Astrocyte (in vitro differentiated cells and primary cell): ENCODE measurements around the gene HOXA6. TPM values are rescaled to one million over a fixed set of nuclear protein-coding genes. Genes with fewer than 3 reads are reported as not detected.

Experiments used
- DNase-seq: peaks from one replicate; pipeline ENCODE4 v3.0.0-alpha.2; 2010; ENCODE audit warnings: low read depth
- FAIRE-seq: peaks from 2 replicates; lab custom pipeline; 2011; peaks lifted over from hg19 to GRCh38; lab: Jason Lieb, UNC
- H2AFZ ChIP-seq: 2 replicates; pipeline ENCODE4 v1.6.0; 2012; ENCODE audit warnings: low read depth, low read length, inconsistent platforms
- H3K27ac ChIP-seq: 2 replicates; pipeline ENCODE4 v1.5.1; 2011; ENCODE audit warnings: low read depth, low read length, inconsistent platforms
- H3K27me3 ChIP-seq: 2 replicates; pipeline ENCODE4 v1.6.0; 2011; ENCODE audit warnings: low read length, inconsistent platforms; ENCODE audit not compliant: insufficient read depth
- H3K36me3 ChIP-seq: 2 replicates; pipeline ENCODE4 v1.5.1; 2011; ENCODE audit warnings: low read length, inconsistent platforms; ENCODE audit not compliant: insufficient read depth
- H3K4me1 ChIP-seq: 2 replicates; pipeline ENCODE4 v1.5.1; 2011; ENCODE audit warnings: low read length, inconsistent platforms; ENCODE audit not compliant: insufficient read depth
- H3K4me2 ChIP-seq: 2 replicates; pipeline ENCODE4 v1.6.0; 2012; ENCODE audit warnings: low read length, inconsistent platforms
- H3K4me3 ChIP-seq: 2 replicates; pipeline ENCODE4 v1.5.1; 2011; ENCODE audit warnings: low read depth, mild to moderate bottlenecking, low read length, inconsistent platforms; ENCODE audit not compliant: insufficient read depth
- H3K79me2 ChIP-seq: 2 replicates; pipeline ENCODE4 v1.6.0; 2012; ENCODE audit warnings: mild to moderate bottlenecking, low read length, inconsistent platforms; ENCODE audit not compliant: insufficient read depth
- H3K9ac ChIP-seq: 2 replicates; pipeline ENCODE4 v1.6.0; 2012; ENCODE audit warnings: mild to moderate bottlenecking, low read length, inconsistent platforms
- H3K9me3 ChIP-seq: 2 replicates; pipeline ENCODE4 v1.5.1; 2012; ENCODE audit warnings: low read depth, mild to moderate bottlenecking, low read length, inconsistent platforms; ENCODE audit not compliant: insufficient read depth
- H4K20me1 ChIP-seq: 2 replicates; pipeline ENCODE4 v1.6.0; 2012; ENCODE audit warnings: low read length, inconsistent platforms; ENCODE audit not compliant: insufficient read depth
- H3K27ac Mint-ChIP-seq: one replicate; pipeline ENCODE4 v1.8.0; 2021; ENCODE audit warnings: mild to moderate bottlenecking, mixed read lengths; ENCODE audit not compliant: unreplicated experiment
- H3K27me3 Mint-ChIP-seq: one replicate; pipeline ENCODE4 v1.8.0; 2021; ENCODE audit warnings: low read depth, mixed read lengths; ENCODE audit not compliant: unreplicated experiment
- H3K36me3 Mint-ChIP-seq: one replicate; pipeline ENCODE4 v1.8.0; 2021; ENCODE audit warnings: low read depth, mixed read lengths; ENCODE audit not compliant: unreplicated experiment
- H3K4me1 Mint-ChIP-seq: one replicate; pipeline ENCODE4 v1.8.0; 2021; ENCODE audit warnings: low read depth, mixed read lengths; ENCODE audit not compliant: unreplicated experiment
- H3K4me3 Mint-ChIP-seq: one replicate; pipeline ENCODE4 v1.8.0; 2021; ENCODE audit warnings: mild to moderate bottlenecking, moderate library complexity, mixed read lengths; ENCODE audit not compliant: unreplicated experiment
- H3K9me3 Mint-ChIP-seq: one replicate; pipeline ENCODE4 v1.8.0; 2021; ENCODE audit warnings: mild to moderate bottlenecking, mixed read lengths; ENCODE audit not compliant: unreplicated experiment
- EZH2 ChIP-seq: IDR thresholded peaks from 2 replicates; pipeline ENCODE4 v1.6.1; 2012; ENCODE audit warnings: mild to moderate bottlenecking, low read length, inconsistent platforms; ENCODE audit not compliant: insufficient read depth
- total RNA-seq: library from RNA; stranded (reverse); gene quantifications from 2 replicates; pipeline ENCODE4 v1.2.1, GENCODE V29; 2021
- TF ChIP-seq, protein P1 (sequence below): IDR thresholded peaks from 2 replicates; pipeline ENCODE4 v1.5.1; 2011; ENCODE audit warnings: low read depth, mild to moderate bottlenecking, inconsistent platforms, low read length, moderate library complexity; ENCODE audit not compliant: insufficient read depth

HOXA6 gene
- total RNA-seq, 1 donor from 2014 or later = not detected

GRCh38 chr7:27108390-27109127, 39.0 kb downstream of the HOXA6 start:
- Histone ChIP-seq H3K36me3 (no peaks in the 10 kb centered on the region), H3K4me2 (peak overlapping the region; percentile 91), H3K9ac (peak overlapping the region; percentile 68), H4K20me1 (no peaks in the 10 kb centered on the region), H2AFZ (no peak overlapping the region), H3K4me1 (peaks cover 36% of the 10 kb centered on the region), H3K4me3 (no peak overlapping the region), H3K27me3 (peaks cover 61% of the 10 kb centered on the region), H3K79me2 (peaks cover 46% of the 10 kb centered on the region), H3K9me3 (no peaks in the 10 kb centered on the region), H3K27ac (peak overlapping the region; percentile 70)
- Mint-ChIP-seq H3K9me3 (peaks cover 28% of the 10 kb centered on the region), H3K4me3 (no peak overlapping the region), H3K36me3 (peaks cover 3% of the 10 kb centered on the region), H3K27ac (no peak overlapping the region), H3K27me3 (peaks cover 88% of the 10 kb centered on the region), H3K4me1 (no peaks in the 10 kb centered on the region)
- no peak for FAIRE-seq
- peak; percentile 84 for DNase-seq
- TF ChIP-seq, protein P1, sequence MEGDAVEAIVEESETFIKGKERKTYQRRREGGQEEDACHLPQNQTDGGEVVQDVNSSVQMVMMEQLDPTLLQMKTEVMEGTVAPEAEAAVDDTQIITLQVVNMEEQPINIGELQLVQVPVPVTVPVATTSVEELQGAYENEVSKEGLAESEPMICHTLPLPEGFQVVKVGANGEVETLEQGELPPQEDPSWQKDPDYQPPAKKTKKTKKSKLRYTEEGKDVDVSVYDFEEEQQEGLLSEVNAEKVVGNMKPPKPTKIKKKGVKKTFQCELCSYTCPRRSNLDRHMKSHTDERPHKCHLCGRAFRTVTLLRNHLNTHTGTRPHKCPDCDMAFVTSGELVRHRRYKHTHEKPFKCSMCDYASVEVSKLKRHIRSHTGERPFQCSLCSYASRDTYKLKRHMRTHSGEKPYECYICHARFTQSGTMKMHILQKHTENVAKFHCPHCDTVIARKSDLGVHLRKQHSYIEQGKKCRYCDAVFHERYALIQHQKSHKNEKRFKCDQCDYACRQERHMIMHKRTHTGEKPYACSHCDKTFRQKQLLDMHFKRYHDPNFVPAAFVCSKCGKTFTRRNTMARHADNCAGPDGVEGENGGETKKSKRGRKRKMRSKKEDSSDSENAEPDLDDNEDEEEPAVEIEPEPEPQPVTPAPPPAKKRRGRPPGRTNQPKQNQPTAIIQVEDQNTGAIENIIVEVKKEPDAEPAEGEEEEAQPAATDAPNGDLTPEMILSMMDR = no peak
- TF ChIP-seq EZH2 = no peak

DNA sequence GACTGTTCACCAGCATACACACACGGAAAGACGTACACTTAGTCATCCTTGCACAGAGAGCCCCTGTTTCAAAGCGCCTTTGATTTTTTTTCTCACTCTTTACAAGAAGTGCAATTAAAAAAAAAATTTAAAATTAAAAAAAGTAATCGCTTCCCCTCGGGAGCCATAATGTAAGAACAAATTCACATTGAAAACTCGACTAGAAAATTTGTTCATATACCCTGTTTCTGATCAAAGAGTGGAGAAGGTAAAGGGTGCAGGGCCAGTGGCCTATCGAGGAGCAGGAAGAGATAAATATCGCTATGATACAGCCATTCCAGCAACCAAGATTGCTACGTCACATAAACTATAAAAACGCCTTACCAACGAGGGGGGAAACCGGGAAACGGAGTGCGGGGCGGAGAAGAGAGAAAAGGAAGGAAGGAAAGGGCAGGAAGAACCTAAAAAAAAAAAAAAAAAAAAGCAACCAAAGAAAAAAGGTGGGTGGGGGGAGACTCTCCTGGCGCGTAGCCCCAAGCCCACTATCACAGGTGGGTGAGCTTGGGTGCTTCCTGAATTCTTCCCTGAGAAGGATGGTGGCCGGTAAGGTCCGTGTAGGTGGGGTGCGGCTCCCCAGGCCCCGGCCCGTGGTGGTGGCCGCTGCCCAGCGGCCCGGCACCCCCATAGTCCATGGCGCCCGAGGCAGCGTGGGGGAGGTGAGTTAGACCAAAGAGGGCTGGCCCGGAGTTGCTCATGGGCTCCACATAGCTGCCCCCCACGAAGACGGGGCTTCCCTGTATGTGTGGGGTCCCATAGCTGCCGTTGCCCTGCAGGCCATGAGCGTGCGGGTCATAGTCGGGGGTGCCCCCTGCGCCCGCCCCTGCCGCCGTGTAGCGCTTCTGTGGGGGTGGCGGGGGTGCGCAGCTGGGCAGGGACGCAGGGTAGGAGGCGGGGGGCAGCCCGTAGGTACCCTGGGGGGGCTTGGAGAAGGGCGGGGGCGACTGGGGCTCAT, 39.9 kb downstream of the HOXA6 start:
- Histone ChIP-seq H3K36me3 (no peaks in the 10 kb centered on the region), H2AFZ (no peak overlapping the region), H3K27me3 (peaks cover 57% of the 10 kb centered on the region), H3K27ac (peak overlapping the region; percentile 70), H3K9ac (peak overlapping the region; percentile 68), H3K4me3 (no peak overlapping the region), H4K20me1 (no peaks in the 10 kb centered on the region), H3K79me2 (peaks cover 37% of the 10 kb centered on the region), H3K9me3 (no peaks in the 10 kb centered on the region), H3K4me1 (peaks cover 37% of the 10 kb centered on the region), H3K4me2 (peak overlapping the region; percentile 91)
- no peak for TF ChIP-seq EZH2
- TF ChIP-seq, protein P1 = no peak
- no peaks in the 10 kb centered on the region for H3K4me1 Mint-ChIP-seq
- peaks cover 29% of the 10 kb centered on the region for H3K9me3 Mint-ChIP-seq
- H3K36me3 Mint-ChIP-seq = peaks cover 6% of the 10 kb centered on the region
- DNase-seq = peak; percentile 71
- FAIRE-seq = no peak
- H3K4me3 Mint-ChIP-seq = no peak overlapping the region
- peaks cover 90% of the 10 kb centered on the region for H3K27me3 Mint-ChIP-seq
- H3K27ac Mint-ChIP-seq = peak overlapping the region; percentile 58
